HepG2 (cell line): ENCODE results near the gene APOL4. TPM values are rescaled to one million over a fixed set of nuclear protein-coding genes. Genes with fewer than 3 reads are reported as not detected.

Experiments
- CAMTA2 ChIP-seq: sonication (generic); formaldehyde crosslinking; IDR thresholded peaks from 2 replicates; pipeline ENCODE4 v1.4.0; 2020; ENCODE audit warnings: mild to moderate bottlenecking, missing genetic modification reagents, borderline replicate concordance
- CC2D1A ChIP-seq: sonication (generic); formaldehyde crosslinking; IDR thresholded peaks from 2 replicates; pipeline ENCODE4 v1.8.1; 2023; ENCODE audit warnings: mild to moderate bottlenecking, missing genetic modification reagents
- ELF4 ChIP-seq: sonication (generic); formaldehyde crosslinking; IDR thresholded peaks from 2 replicates; pipeline ENCODE4 v1.5.0; 2020; ENCODE audit warnings: missing genetic modification reagents, mild to moderate bottlenecking, moderate library complexity, borderline replicate concordance
- HES4 ChIP-seq: sonication (generic); formaldehyde crosslinking; IDR thresholded peaks from 2 replicates; pipeline ENCODE4 v1.9.0; 2021; ENCODE audit warnings: mild to moderate bottlenecking, missing genetic modification reagents, borderline replicate concordance
- TGIF2 ChIP-seq: IDR thresholded peaks from 2 replicates; pipeline ENCODE4 v1.6.1; 2016; ENCODE audit warnings: control low read depth, missing compliant biosample characterization
- ZBTB20 ChIP-seq: sonication (generic); formaldehyde crosslinking; IDR thresholded peaks from 2 replicates; pipeline ENCODE4 v1.8.1; 2023; ENCODE audit warnings: missing genetic modification reagents, low read depth, mild to moderate bottlenecking, borderline replicate concordance
- ZFYVE20 ChIP-seq: sonication (generic); formaldehyde crosslinking; IDR thresholded peaks from 2 replicates; pipeline ENCODE4 v1.8.0; 2023; ENCODE audit warnings: low read depth, mild to moderate bottlenecking, moderate library complexity, missing genetic modification reagents, borderline replicate concordance
- ZNF124 ChIP-seq: sonication (generic); formaldehyde crosslinking; IDR thresholded peaks from 2 replicates; pipeline ENCODE4 v1.4.0; 2020; ENCODE audit warnings: missing genetic modification reagents
- ZNF274 ChIP-seq: sonication (generic); formaldehyde crosslinking; IDR thresholded peaks from 2 replicates; pipeline ENCODE4 v1.5.1; 2020; ENCODE audit warnings: mild to moderate bottlenecking, missing genetic modification reagents
- ZNF501 ChIP-seq: sonication (generic); formaldehyde crosslinking; IDR thresholded peaks from 2 replicates; pipeline ENCODE4 v1.5.1; 2020; ENCODE audit warnings: mild to moderate bottlenecking, moderate library complexity, missing genetic modification reagents
- ZNF710 ChIP-seq: sonication (generic); formaldehyde crosslinking; IDR thresholded peaks from 2 replicates; pipeline ENCODE4 v1.5.0; 2020; ENCODE audit warnings: mild to moderate bottlenecking, missing genetic modification reagents, borderline replicate concordance
- ZNF780A ChIP-seq: sonication (generic); formaldehyde crosslinking; IDR thresholded peaks from 2 replicates; pipeline ENCODE4 v1.8.0; 2022; ENCODE audit warnings: mild to moderate bottlenecking, missing genetic modification reagents, moderate library complexity
- ZNF800 ChIP-seq: sonication (generic); formaldehyde crosslinking; IDR thresholded peaks from 2 replicates; pipeline ENCODE4 v1.4.0; 2020; ENCODE audit warnings: missing genetic modification reagents
- ZSCAN21 ChIP-seq: sonication (generic); formaldehyde crosslinking; IDR thresholded peaks from 2 replicates; pipeline ENCODE4 v1.8.0; 2022; ENCODE audit warnings: mild to moderate bottlenecking, missing genetic modification reagents, moderate library complexity, borderline replicate concordance
- polyA plus RNA-seq, 8 experiments: library from polyadenylated mRNA; depleted of rRNA in 3 of 8; stranded (reverse) in 7 of 8; unstranded in 1 of 8; fragments of >200 nt; fragmentation: Illumina TruSeq in 4 of 8; extraction: Trizol in 4 of 8; gene quantifications; 2 replicates each; pipeline versions ENCODE4 v1.2.1 to v1.2.3, GENCODE V29; 2011 to 2016; ENCODE audit warnings: low read depth in 4 of 8, missing spikeins in 1 of 8, mixed read lengths in 1 of 8; ENCODE audit not compliant: insufficient read depth in 1 of 8
- total RNA-seq, 5 experiments: library from RNA; depleted of rRNA; stranded (reverse); fragments of >200 nt; fragmentation: Illumina TruSeq; extraction: Trizol; gene quantifications; 2 replicates each; pipeline ENCODE4 v1.2.3, GENCODE V29; 2016; ENCODE audit warnings: low read depth in 1 of 5
- TF ChIP-seq, protein P1 (sequence below): sonication (generic); formaldehyde crosslinking; IDR thresholded peaks from 2 replicates; pipeline ENCODE4 v1.4.0; 2020; ENCODE audit warnings: missing genetic modification reagents
- TF ChIP-seq, protein P2 (sequence below): sonication (generic); formaldehyde crosslinking; IDR thresholded peaks from 2 replicates; pipeline ENCODE4 v1.4.0; 2020; ENCODE audit warnings: low read depth, missing genetic modification reagents

The APOL4 gene
- total and polyA plus RNA-seq, 2 of the 13 experiments (the other 11 are each of a cell fraction or from before 2014, with no cell fraction given), result 0.77 to 2.8 TPM

DNA sequence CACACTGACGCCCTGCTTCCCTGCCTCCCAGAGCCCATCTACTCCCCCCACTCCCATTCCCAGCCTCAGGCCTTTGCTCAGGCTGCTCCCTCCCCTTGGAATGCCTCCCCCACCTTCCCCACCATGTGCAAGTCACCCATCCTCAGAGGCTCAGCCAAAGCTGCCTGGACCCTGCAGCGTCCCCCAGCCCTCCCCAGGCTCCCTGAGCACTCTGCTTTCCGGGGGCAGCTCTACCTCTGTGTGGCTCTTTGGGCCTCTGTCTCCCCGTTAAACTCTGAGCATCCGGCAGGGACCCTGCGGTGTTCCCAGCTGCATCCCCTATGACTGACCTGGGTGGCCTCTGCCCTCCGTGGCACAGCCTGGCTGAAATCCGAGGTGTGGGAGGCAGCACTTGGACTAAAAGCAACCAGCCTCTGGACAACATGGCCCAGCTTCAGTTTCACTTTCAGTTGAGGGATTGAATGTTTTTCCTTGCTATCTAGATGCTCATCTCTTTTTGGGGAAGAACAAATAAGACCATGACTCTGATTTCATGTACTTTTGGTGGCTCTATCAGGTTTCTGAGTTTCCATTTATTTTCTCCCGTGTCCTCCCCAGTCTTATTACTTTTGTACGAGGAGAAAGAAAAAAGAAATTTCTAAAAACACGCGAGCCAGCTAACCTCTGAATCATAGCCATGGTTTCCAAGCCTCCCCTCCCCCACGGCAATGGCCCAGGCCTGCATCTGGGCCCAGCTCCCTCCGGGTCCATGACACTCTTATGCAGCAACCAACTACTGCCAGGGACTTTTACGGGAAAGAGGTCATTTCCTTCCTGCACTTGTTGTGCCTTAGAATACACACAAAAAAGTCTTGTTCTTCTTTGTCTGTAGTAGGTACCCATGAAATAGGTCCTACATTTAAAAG, 44.8 kb downstream of the APOL4 start (continued):
- no peak for TF ChIP-seq ZNF800 (CRISPR knock-in tag)
- 0 out of 2 replicates have a peak, but pooled peaks have one; percentile 43 for TF ChIP-seq ZBTB20 (CRISPR knock-in tag)
- TF ChIP-seq ZNF710, result no peak
- TF ChIP-seq, protein P1, sequence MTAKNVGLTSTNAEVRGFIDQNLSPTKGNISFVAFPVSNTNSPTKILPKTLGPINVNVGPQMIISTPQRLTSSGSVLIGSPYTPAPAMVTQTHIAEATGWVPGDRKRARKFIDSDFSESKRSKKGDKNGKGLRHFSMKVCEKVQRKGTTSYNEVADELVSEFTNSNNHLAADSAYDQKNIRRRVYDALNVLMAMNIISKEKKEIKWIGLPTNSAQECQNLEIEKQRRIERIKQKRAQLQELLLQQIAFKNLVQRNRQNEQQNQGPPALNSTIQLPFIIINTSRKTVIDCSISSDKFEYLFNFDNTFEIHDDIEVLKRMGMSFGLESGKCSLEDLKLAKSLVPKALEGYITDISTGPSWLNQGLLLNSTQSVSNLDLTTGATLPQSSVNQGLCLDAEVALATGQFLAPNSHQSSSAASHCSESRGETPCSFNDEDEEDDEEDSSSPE, result no peak
- TF ChIP-seq ZNF501 (CRISPR knock-in tag), result peak; percentile 33; the same call in 1 of the 2 replicates
- 0 out of 2 replicates have a peak, but pooled peaks have one; percentile 17 for TF ChIP-seq CAMTA2 (CRISPR knock-in tag)
- TF ChIP-seq HES4 (CRISPR knock-in tag), result peak; percentile 49; the same call in 1 of the 2 replicates
- no peak for TF ChIP-seq CC2D1A (CRISPR knock-in tag)
- TF ChIP-seq ZSCAN21 (CRISPR knock-in tag), result no peak
- TF ChIP-seq ZNF274 (CRISPR knock-in tag), result no peak; the same call in 1 of the 2 replicates
- TF ChIP-seq, protein P2, sequence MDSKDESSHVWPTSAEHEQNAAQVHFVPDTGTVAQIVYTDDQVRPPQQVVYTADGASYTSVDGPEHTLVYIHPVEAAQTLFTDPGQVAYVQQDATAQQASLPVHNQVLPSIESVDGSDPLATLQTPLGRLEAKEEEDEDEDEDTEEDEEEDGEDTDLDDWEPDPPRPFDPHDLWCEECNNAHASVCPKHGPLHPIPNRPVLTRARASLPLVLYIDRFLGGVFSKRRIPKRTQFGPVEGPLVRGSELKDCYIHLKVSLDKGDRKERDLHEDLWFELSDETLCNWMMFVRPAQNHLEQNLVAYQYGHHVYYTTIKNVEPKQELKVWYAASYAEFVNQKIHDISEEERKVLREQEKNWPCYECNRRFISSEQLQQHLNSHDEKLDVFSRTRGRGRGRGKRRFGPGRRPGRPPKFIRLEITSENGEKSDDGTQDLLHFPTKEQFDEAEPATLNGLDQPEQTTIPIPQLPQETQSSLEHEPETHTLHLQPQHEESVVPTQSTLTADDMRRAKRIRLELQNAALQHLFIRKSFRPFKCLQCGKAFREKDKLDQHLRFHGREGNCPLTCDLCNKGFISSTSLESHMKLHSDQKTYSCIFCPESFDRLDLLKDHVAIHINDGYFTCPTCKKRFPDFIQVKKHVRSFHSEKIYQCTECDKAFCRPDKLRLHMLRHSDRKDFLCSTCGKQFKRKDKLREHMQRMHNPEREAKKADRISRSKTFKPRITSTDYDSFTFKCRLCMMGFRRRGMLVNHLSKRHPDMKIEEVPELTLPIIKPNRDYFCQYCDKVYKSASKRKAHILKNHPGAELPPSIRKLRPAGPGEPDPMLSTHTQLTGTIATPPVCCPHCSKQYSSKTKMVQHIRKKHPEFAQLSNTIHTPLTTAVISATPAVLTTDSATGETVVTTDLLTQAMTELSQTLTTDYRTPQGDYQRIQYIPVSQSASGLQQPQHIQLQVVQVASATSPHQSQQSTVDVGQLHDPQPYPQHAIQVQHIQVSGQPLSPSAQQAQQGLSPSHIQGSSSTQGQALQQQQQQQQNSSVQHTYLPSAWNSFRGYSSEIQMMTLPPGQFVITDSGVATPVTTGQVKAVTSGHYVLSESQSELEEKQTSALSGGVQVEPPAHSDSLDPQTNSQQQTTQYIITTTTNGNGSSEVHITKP (CRISPR knock-in tag), result no peak
- TF ChIP-seq ZNF124 (CRISPR knock-in tag), result no peak
- TF ChIP-seq ZNF780A, result no peak
- no peak for TF ChIP-seq TGIF2 (CRISPR knock-in tag)
- TF ChIP-seq ELF4 (CRISPR knock-in tag), result no peak
- TF ChIP-seq ZFYVE20, result no peak
